H7 (cell line): ENCODE measurements around the gene SF1. TPM values are rescaled to one million over a fixed set of nuclear protein-coding genes. Genes with fewer than 3 reads are reported as not detected.

Experiments
- DNase-seq: peaks from one replicate; pipeline ENCODE4 v3.0.0; 2012
- H3K27me3 ChIP-seq: 2 replicates; pipeline ENCODE4 v1.6.0; 2011; ENCODE audit warnings: mild to moderate bottlenecking, low read length; ENCODE audit not compliant: control insufficient read depth, insufficient read depth
- H3K36me3 ChIP-seq: replicated peaks from 2 replicates; pipeline ENCODE4 v1.5.1; 2011; ENCODE audit warnings: low read length; ENCODE audit not compliant: control insufficient read depth, insufficient read depth
- H3K4me3 ChIP-seq: 2 replicates; pipeline ENCODE4 v1.5.1; 2011; ENCODE audit warnings: low read depth, mild to moderate bottlenecking, control low read depth, low read length, moderate library complexity; ENCODE audit not compliant: insufficient read depth
- total RNA-seq: library from RNA; depleted of rRNA; stranded (reverse); fragments of >200 nt; shearing (Covaris generic); gene quantifications from 2 replicates; pipeline ENCODE4 v1.2.3, GENCODE V29; 2014

SF1 gene
- total RNA-seq, 1 experiment from 2014 or later, result 66.5 TPM

DNA sequence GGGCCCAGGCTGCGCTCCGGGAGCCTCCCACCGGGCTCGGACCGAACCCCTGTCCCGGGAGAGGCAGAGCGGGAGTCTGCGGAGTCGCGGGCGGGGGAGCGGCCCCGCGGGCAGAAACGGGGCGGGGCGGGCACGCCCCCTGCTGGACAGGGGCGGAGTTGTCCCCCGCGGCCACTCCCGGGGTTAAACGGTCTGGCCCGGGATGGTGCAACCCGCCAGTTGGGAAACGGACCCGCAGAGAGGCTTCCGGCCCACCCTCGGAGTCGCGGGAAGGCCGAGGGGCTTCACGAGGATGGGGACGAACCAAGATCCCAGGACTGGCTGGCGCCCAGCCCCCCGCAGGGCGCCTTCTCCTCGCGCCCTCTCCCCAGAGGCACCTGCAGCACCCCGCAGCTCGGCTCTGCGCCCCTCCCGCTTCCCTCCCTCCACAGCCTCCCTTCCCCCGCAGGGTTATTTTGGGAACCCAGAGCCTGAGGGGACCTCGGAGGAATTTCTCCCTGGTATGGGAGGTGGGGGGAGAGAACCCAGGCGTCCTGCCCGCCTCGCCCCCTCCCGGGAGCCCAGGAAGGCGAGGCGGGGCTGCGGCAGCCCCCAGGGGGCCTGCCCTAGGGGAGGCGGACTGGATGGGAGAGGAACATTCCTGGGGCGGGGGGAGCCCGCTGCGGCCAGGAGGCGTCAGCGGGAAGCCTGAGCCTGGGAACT, 35.3 kb downstream of the SF1 start:
- H3K27me3 ChIP-seq, result peaks cover 41% of the 10 kb centered on the region
- peak overlapping the region; percentile 62 for H3K4me3 ChIP-seq
- peak; percentile 99 for DNase-seq
- H3K36me3 ChIP-seq, result no peaks in the 10 kb centered on the region

DNA sequence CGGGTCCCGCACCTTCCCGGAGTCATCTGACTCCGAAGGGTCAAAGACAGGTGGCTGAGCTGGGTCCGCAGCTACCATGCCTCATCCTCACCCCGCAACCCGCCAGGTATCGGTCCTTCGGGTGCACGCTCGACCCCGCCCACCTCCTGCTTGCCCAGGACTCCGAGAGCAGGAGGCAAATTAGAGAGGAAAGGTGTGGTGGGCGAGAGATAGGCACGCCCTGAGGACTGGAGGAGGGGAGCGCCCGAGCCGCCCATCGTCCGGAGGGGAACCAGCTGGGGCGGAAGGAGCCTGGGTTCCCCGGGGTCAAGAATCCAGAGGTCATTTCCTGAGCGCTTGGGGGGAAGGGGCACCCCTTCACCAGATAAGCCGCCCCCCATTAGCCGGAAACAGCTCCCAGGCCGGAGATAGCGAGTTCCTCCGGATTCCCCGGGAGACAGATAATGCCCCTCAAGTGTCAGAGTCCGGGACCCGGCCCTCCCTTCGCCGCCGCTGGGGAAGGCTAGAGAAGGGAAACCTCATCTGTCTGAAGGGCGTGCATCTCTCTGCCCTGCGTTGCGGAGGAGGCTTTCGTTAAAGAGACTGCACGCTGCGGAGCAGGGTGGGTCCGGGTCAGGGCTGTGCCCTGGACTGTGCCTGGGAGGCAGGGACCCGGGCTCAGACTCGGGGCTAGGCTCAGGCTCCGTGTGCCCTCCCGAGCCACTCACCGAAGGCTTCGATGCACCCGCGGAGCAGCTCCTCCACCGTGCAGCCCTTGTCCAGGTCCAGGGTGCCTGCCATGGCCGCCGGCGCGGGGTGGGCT, 36.1 kb downstream of the SF1 start:
- Histone ChIP-seq H3K27me3 (peaks cover 41% of the 10 kb centered on the region), H3K4me3 (peak overlapping the region; percentile 62), H3K36me3 (no peaks in the 10 kb centered on the region)
- peak; percentile 87 for DNase-seq

DNA sequence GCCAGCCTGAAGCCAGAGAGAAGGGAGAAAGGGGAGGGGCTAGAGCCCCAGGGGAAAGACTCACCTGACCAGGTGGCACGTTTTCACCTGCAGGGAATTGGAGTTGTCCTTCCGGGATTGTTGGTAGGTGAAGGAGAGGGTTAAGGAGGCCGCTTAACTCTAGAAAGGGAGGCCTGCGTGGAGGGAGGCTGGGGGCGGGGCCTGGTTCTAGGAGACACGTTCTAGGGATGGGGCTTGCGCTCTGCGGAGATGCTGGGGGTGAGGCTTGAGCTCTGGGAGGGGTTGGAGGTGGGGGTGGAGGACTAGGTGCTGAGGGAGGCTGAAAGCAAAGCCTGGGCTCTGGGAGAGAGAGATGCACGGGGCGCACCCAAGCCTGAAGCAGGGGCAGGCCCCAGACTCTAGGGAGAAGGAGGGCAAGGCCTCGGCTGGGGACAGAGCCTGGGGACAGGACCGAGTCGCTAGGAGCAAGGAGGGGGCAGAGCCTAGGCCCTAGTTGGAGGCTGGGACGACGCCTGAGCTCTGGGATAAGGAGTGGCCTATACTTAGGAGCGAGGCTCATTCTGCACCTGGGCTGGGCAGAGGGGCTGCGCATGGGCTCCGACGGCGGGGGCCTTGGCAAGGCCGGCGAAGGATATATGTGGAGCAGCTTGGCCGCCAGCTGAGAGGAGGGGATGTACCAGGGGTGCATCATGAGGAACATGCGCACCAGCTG, 36.8 kb downstream of the SF1 start:
- peak overlapping the region; percentile 62 for H3K4me3 ChIP-seq
- no peaks in the 10 kb centered on the region; the same call in 1 of the 2 replicates for H3K36me3 ChIP-seq
- peak; percentile 82 for DNase-seq
- peaks cover 41% of the 10 kb centered on the region for H3K27me3 ChIP-seq

DNA sequence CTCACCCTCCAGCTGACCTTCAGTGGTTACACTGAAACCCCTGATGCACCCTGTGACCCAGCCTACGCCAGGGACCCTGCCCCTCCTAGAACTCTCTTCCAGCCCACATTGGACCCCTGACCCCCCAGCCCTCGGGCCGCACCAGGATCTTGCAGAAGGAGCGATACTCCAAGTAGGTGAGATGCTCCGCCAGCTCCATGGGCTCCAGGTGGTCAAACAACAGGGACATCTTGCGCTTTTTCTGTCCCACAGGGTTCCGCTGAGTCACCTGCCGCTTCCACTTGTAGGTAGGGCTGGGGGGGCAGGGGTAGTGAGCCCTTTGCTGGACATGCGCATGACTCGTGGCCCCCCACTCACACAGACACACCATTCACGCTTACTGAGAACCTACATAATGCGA, 38.5 kb downstream of the SF1 start:
- Histone ChIP-seq H3K36me3 (no peaks in the 10 kb centered on the region; the same call in 1 of the 2 replicates), H3K27me3 (peaks cover 36% of the 10 kb centered on the region), H3K4me3 (no peak overlapping the region)
- no peak for DNase-seq

DNA sequence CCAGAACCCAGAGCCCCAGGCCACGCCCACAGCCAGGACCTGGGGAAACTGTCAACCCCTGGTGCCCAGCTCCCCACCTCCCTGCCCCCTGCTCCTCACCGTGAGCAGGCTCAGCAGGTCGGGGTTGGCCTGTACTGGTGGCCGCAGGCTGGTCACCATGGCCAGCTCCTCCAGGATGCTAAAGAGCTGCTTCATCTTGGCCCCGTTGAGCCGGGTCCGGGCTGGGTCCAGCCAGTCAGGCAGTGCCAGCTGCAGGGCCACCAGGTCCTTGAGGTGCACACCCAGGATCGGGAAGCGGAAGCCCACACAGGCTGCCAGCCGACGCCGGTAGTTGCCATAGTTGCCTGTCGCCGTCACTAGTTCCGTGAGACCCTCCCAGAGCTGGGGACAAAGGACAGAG, 41.7 kb downstream of the SF1 start:
- Histone ChIP-seq H3K27me3 (peaks cover 9% of the 10 kb centered on the region), H3K36me3 (no peaks in the 10 kb centered on the region; the same call in 1 of the 2 replicates), H3K4me3 (no peak overlapping the region)
- no peak for DNase-seq

DNA sequence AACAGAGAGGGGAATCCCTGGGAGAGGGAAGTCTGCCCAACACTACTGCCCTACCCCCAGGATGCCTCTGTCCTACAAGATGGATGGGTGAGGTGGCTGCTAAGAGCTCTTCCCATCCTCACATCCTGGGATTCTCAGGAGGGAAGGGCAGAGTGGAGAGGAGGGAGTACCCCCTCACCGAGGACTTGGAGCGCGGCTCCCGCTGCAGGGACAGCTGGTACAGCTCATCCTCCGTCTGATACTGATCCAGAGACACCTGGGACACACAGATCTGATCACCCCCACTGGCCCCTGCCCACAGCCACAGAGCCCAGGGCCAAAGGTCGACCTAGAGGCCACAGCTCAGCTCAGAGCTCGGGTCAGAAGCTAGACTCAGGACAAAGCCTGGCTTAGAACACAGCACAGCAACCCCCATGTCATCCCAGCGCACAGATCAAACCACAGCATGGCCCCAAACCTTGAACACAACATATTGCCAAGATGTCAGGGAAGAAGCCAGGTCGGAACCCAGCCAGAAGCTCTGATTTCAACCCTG, 42.5 kb downstream of the SF1 start:
- Histone ChIP-seq H3K27me3 (peaks cover 5% of the 10 kb centered on the region), H3K36me3 (no peaks in the 10 kb centered on the region; the same call in 1 of the 2 replicates), H3K4me3 (no peak overlapping the region)
- DNase-seq, result no peak

- Histone ChIP-seq H3K36me3 (no peaks in the 10 kb centered on the region; the same call in 1 of the 2 replicates), H3K27me3 (peaks cover under 1% of the 10 kb centered on the region; the same call in 1 of the 2 replicates), H3K4me3 (no peak overlapping the region)
- DNase-seq, result no peak
Observed at GRCh38 chr11:64734811-64735724, 43.3 kb downstream of the SF1 start.

DNA sequence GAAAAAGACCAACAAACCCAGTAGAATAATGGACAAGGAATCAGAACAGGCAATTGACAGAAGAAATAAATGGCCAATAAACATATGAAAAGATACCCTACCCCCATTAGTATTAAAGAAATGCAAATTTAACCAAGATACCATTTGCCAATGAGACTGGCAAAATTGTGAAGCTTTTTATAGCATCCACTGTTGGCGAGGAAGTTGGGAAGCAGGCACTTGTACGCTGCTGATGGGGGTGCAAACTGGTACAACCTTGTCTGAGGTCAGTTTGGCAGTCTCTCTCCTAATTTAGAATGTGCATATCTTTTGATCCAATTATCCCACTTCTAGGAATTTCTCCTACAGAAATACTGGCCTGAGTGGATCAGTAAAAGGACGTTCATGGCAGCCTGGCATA, 46.7 kb downstream of the SF1 start:
- DNase-seq, result no peak
- no peak overlapping the region for H3K4me3 ChIP-seq
- no peaks in the 10 kb centered on the region; the same call in 1 of the 2 replicates for H3K27me3 ChIP-seq
- H3K36me3 ChIP-seq, result no peaks in the 10 kb centered on the region

- no peaks in the 10 kb centered on the region; the same call in 1 of the 2 replicates for H3K27me3 ChIP-seq
- peak overlapping the region; percentile 22 for H3K4me3 ChIP-seq
- peak; percentile 96 for DNase-seq
- H3K36me3 ChIP-seq, result no peaks in the 10 kb centered on the region
Observed at GRCh38 chr11:64729851-64730382, 48.4 kb downstream of the SF1 start.

DNA sequence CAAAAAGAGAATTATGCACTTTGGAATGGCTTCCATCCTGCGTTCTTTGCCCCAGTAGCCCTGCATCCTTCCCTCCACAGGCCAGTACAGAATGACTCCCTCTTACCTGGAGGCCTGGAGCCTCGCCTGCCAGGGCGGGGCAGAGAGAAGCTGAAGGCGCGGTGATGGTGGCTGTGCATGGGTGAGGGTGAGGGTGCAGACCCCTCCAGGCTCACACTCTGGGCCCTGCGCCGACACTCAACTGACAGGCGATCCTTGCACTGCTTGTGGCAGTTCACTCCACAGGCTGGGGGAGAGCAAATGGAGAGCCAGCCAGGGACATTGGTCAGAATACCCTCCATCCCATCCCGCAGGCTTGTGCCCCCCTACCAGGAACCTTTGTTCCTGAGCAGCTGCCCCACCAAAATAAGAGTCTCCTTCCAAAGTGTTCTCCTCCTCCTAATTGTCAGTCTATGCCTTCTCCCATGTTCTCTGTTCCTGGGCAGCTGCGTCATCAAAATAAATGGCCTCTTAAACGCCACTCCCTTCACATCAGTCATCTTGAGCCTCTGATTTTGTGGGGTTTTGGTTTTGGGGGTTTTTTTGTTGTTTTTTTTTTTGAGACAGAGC, 49.5 kb downstream of the SF1 start:
- Histone ChIP-seq H3K27me3 (no peaks in the 10 kb centered on the region; the same call in 1 of the 2 replicates), H3K36me3 (no peaks in the 10 kb centered on the region), H3K4me3 (no peak overlapping the region)
- DNase-seq, result peak; percentile 10

DNA sequence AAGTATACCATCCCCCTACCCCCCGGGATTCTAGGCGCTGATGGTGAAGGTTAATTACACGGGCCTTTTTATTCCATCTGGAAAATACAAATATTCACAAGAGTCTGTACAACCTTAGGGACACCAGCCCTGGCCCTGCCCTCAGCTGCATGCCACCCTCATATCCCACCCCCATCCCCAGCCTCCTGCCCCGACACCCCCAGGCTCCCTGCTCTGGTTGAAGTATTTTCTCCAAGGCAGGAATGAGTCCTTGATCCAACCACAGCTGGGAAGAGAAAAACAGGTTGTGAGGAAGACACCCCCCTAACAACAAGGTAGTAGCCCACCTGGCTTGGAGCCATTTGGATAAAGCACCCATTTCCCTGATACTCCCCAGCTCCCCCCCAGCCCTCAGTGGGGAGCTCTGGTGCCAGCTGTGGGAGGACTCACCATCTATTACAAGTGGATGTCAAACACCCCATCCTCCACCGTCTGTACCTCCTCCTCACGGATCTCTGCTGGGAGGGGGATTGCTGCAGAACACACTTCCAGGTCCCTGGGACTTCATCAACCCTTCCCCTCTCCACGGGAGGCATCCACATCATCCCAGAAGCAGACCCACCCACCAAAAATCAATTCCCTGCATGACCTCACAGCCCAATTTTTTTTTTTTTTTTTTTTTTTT, 51.3 kb downstream of the SF1 start:
- peak; percentile 52 for DNase-seq
- Histone ChIP-seq H3K4me3 (no peak overlapping the region), H3K36me3 (no peaks in the 10 kb centered on the region), H3K27me3 (peaks cover 8% of the 10 kb centered on the region)

GRCh38 chr11:64726211-64726641, 52.1 kb downstream of the SF1 start:
- Histone ChIP-seq H3K27me3 (peaks cover 16% of the 10 kb centered on the region), H3K36me3 (no peaks in the 10 kb centered on the region), H3K4me3 (no peak overlapping the region)
- peak; percentile 77 for DNase-seq
